GM12878 (cell line): ENCODE data around the gene DCTPP1. TPM values are rescaled to one million over a fixed set of nuclear protein-coding genes. Genes with fewer than 3 reads are reported as not detected.

ENCODE experiments used
- BRCA1 ChIP-seq: IDR thresholded peaks from 2 replicates; pipeline ENCODE4 v1.6.1; 2011; ENCODE audit warnings: low read depth, low read length, improper control_type of control experiment
- GABPA ChIP-seq: IDR thresholded peaks from 2 replicates; pipeline ENCODE4 v1.6.1; 2014; ENCODE audit warnings: antibody characterized with exemption, low read depth, mild to moderate bottlenecking, inconsistent platforms
- MLLT1 ChIP-seq: fragments of 450-650 bp; IDR thresholded peaks from 2 replicates; pipeline ENCODE4 v1.6.1; 2016; ENCODE audit warnings: mild to moderate bottlenecking
- POLR2AphosphoS5 ChIP-seq: IDR thresholded peaks from 2 replicates; pipeline ENCODE4 v1.6.1; 2011; ENCODE audit warnings: mild to moderate bottlenecking, low read length, inconsistent platforms
- SMAD5 ChIP-seq: IDR thresholded peaks from 2 replicates; pipeline ENCODE4 v1.6.1; 2016; ENCODE audit warnings: antibody characterized with exemption, low read depth
- YBX1 ChIP-seq: fragments of 450-650 bp; IDR thresholded peaks from 2 replicates; pipeline ENCODE4 v1.6.1; 2016; ENCODE audit warnings: antibody characterized with exemption
- ZBTB11 ChIP-seq: fragments of 450-650 bp; formaldehyde crosslinking; IDR thresholded peaks from 2 replicates; pipeline ENCODE4 v1.5.0; 2022; ENCODE audit warnings: mild to moderate bottlenecking, missing genetic modification characterization
- polyA plus RNA-seq, 11 experiments: library from polyadenylated mRNA; depleted of rRNA in 4 of 11; unstranded in 6 of 11; stranded (reverse) in 5 of 11; fragments of >200 nt; fragmentation: Nextera tagmentation in 4 of 11; fragmentation: Illumina TruSeq in 1 of 11; extraction: Ambion mirVana in 4 of 11; extraction: Trizol in 1 of 11; gene quantifications; 1 replicate in 1 of 11; 2 replicates in 10 of 11; pipeline versions ENCODE4 v1.2.1 to v1.2.3, GENCODE V29; 2011 to 2016; ENCODE audit warnings: inconsistent platforms in 2 of 11, missing spikeins in 2 of 11, low read depth in 1 of 11
- total RNA-seq, 4 experiments: library from RNA; depleted of rRNA in 3 of 4; stranded (reverse); fragments of >200 nt in 3 of 4; fragmentation: Illumina TruSeq in 1 of 4; extraction: Trizol in 1 of 4; gene quantifications; 2 replicates each; pipeline versions ENCODE4 v1.2.1 to v1.2.3, GENCODE V29; 2013 to 2021
- TF ChIP-seq, protein P1 (sequence below): fragments of 450-650 bp; IDR thresholded peaks from 2 replicates; pipeline ENCODE4 v1.6.1; 2016; ENCODE audit warnings: mild to moderate bottlenecking, moderate library complexity, borderline replicate concordance
- TF ChIP-seq, protein P2 (sequence below): IDR thresholded peaks from 2 replicates; pipeline ENCODE4 v1.6.1; 2012; ENCODE audit warnings: improper control_type of control experiment, low read depth, low read length; ENCODE audit not compliant: insufficient replicate concordance
- TF ChIP-seq, protein P3 (sequence below): fragments of 450-650 bp; IDR thresholded peaks from 2 replicates; pipeline ENCODE4 v1.6.1; 2017; ENCODE audit warnings: antibody characterized with exemption, mild to moderate bottlenecking, moderate library complexity

Gene DCTPP1
- total and polyA plus RNA-seq, 10 of the 15 experiments (the other 5 are each of a cell fraction or from before 2014, with no cell fraction given) = 72.1 to 266 (median 157) TPM

DNA sequence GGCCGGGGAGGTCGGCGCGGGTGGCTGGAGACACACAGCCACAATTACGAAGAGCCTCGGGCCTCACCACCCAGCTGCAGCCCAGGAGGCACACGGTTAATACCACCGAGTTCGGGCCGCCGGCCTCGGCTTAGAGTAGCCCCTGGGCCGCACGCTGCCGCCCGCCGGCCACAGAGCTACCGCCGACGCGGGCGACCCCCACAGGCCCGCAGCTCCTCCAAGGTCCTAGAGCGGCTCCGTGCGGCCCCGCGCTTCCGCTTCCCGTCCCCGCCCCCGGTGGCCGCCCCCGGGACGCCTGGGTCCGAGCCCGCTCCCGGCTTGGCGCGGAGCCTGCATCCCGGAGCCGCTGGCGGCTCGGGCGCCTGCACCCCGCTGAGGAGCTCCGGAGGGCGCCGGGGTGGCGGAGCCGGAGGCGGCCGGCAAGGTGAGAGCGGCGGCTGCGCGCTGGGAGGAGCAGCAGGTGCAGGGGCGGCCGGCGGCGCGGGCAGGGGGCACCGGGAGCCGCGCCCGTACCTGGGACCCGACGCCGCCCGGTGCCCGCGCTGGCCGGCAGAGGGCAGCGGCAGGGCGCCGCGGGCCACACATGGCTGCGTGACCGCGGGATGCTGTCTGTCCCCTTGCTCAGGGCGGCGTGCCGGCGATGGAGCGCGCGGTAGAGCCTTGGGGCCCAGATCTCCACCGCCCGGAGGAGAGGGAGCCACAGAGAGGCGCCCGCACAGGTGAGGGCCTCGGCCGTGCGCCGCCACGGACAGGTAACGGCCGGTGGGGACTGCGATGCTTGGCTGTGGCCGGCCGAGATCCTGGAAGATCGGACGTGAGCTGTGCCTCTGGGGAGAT is 34.5 kb downstream of the DCTPP1 start, which contains the start of gene ZNF48 (continued):
- TF ChIP-seq ZBTB11 (CRISPR knock-in tag) (no peak), POLR2AphosphoS5 (no peak; the same call in 1 of the 2 replicates), GABPA (peak; percentile 79), MLLT1 (no peak), SMAD5 (no peak), BRCA1 (no peak), YBX1 (no peak)
- TF ChIP-seq, protein P1, sequence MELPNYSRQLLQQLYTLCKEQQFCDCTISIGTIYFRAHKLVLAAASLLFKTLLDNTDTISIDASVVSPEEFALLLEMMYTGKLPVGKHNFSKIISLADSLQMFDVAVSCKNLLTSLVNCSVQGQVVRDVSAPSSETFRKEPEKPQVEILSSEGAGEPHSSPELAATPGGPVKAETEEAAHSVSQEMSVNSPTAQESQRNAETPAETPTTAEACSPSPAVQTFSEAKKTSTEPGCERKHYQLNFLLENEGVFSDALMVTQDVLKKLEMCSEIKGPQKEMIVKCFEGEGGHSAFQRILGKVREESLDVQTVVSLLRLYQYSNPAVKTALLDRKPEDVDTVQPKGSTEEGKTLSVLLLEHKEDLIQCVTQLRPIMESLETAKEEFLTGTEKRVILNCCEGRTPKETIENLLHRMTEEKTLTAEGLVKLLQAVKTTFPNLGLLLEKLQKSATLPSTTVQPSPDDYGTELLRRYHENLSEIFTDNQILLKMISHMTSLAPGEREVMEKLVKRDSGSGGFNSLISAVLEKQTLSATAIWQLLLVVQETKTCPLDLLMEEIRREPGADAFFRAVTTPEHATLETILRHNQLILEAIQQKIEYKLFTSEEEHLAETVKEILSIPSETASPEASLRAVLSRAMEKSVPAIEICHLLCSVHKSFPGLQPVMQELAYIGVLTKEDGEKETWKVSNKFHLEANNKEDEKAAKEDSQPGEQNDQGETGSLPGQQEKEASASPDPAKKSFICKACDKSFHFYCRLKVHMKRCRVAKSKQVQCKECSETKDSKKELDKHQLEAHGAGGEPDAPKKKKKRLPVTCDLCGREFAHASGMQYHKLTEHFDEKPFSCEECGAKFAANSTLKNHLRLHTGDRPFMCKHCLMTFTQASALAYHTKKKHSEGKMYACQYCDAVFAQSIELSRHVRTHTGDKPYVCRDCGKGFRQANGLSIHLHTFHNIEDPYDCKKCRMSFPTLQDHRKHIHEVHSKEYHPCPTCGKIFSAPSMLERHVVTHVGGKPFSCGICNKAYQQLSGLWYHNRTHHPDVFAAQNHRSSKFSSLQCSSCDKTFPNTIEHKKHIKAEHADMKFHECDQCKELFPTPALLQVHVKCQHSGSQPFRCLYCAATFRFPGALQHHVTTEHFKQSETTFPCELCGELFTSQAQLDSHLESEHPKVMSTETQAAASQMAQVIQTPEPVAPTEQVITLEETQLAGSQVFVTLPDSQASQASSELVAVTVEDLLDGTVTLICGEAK = peak; percentile 69
- TF ChIP-seq, protein P2, sequence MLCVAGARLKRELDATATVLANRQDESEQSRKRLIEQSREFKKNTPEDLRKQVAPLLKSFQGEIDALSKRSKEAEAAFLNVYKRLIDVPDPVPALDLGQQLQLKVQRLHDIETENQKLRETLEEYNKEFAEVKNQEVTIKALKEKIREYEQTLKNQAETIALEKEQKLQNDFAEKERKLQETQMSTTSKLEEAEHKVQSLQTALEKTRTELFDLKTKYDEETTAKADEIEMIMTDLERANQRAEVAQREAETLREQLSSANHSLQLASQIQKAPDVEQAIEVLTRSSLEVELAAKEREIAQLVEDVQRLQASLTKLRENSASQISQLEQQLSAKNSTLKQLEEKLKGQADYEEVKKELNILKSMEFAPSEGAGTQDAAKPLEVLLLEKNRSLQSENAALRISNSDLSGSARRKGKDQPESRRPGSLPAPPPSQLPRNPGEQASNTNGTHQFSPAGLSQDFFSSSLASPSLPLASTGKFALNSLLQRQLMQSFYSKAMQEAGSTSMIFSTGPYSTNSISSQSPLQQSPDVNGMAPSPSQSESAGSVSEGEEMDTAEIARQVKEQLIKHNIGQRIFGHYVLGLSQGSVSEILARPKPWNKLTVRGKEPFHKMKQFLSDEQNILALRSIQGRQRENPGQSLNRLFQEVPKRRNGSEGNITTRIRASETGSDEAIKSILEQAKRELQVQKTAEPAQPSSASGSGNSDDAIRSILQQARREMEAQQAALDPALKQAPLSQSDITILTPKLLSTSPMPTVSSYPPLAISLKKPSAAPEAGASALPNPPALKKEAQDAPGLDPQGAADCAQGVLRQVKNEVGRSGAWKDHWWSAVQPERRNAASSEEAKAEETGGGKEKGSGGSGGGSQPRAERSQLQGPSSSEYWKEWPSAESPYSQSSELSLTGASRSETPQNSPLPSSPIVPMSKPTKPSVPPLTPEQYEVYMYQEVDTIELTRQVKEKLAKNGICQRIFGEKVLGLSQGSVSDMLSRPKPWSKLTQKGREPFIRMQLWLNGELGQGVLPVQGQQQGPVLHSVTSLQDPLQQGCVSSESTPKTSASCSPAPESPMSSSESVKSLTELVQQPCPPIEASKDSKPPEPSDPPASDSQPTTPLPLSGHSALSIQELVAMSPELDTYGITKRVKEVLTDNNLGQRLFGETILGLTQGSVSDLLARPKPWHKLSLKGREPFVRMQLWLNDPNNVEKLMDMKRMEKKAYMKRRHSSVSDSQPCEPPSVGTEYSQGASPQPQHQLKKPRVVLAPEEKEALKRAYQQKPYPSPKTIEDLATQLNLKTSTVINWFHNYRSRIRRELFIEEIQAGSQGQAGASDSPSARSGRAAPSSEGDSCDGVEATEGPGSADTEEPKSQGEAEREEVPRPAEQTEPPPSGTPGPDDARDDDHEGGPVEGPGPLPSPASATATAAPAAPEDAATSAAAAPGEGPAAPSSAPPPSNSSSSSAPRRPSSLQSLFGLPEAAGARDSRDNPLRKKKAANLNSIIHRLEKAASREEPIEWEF = no peak
- TF ChIP-seq, protein P3, sequence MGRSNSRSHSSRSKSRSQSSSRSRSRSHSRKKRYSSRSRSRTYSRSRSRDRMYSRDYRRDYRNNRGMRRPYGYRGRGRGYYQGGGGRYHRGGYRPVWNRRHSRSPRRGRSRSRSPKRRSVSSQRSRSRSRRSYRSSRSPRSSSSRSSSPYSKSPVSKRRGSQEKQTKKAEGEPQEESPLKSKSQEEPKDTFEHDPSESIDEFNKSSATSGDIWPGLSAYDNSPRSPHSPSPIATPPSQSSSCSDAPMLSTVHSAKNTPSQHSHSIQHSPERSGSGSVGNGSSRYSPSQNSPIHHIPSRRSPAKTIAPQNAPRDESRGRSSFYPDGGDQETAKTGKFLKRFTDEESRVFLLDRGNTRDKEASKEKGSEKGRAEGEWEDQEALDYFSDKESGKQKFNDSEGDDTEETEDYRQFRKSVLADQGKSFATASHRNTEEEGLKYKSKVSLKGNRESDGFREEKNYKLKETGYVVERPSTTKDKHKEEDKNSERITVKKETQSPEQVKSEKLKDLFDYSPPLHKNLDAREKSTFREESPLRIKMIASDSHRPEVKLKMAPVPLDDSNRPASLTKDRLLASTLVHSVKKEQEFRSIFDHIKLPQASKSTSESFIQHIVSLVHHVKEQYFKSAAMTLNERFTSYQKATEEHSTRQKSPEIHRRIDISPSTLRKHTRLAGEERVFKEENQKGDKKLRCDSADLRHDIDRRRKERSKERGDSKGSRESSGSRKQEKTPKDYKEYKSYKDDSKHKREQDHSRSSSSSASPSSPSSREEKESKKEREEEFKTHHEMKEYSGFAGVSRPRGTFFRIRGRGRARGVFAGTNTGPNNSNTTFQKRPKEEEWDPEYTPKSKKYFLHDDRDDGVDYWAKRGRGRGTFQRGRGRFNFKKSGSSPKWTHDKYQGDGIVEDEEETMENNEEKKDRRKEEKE = 0 out of 2 replicates have a peak, but pooled peaks have one; percentile 45
